ENCODE data around the gene CCNI2. TPM values are rescaled to one million over a fixed set of nuclear protein-coding genes. Genes with fewer than 3 reads are reported as not detected.

Gene CCNI2, protein sequence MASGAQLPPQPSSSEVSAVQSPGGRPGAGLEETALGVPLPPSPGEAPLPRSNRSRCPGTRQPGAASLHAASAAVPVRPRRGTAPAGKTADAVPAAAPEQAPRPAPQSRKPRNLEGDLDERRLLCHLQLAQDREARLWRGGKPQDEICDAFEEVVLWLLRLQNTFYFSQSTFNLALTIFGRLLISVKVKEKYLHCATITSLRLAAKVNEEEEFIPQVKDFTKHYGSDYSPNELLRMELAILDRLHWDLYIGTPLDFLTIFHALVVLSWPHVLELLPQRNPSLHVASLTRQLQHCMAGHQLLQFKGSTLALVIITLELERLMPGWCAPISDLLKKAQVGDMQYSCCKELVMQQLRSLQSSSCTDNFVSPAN
- 0.42 and 1.6 TPM in 2 replicates for total RNA-seq

DNA sequence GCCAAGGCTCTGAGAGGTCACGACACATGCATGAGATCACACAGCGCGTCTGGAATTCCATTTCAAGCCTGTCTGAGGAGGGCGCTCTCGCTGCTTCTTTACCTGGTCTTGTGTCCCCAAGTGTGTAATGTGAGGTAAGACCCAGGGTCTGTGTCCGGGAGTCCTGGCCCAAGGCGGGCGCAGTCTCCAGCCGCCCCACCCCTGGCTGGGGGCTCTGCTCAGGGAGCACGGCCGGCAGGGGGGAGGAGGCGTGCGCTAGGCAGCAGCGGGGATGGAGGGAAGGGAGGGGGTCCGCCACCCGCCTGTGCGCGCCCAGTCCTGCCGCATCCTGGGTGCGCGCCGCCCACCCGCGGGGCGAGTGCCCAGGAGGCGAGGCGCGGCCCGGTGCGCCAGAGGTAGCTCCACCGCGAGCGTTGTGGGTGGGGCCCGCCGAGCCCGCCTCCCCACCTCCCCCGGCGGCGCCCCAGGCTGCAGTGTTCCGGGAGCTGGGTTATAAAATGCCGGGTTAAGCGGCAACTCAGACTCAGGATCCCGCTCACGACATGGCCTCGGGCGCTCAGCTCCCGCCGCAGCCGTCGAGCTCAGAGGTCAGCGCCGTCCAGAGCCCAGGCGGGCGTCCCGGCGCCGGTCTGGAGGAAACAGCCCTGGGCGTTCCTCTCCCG lies at the start of gene CCNI2:
Gene CCNI2 (plus strand): TSS at position 473 of the 662 bp plus-strand sequence. CDS start 70 bp downstream, at position 543.
- no peaks in the 10 kb centered on the region for H3K36me3 ChIP-seq (ENCODE audit: control insufficient read depth, insufficient read depth, low read length)
- peak within 1 kb of the TSS; percentile 37 for H3K4me3 ChIP-seq (ENCODE audit: low read depth, low read length)
- H3K27me3 ChIP-seq (ENCODE audit: control insufficient read depth, insufficient read depth, low read length), result peaks cover 9% of the 10 kb centered on the region
- TF ChIP-seq, protein P1, sequence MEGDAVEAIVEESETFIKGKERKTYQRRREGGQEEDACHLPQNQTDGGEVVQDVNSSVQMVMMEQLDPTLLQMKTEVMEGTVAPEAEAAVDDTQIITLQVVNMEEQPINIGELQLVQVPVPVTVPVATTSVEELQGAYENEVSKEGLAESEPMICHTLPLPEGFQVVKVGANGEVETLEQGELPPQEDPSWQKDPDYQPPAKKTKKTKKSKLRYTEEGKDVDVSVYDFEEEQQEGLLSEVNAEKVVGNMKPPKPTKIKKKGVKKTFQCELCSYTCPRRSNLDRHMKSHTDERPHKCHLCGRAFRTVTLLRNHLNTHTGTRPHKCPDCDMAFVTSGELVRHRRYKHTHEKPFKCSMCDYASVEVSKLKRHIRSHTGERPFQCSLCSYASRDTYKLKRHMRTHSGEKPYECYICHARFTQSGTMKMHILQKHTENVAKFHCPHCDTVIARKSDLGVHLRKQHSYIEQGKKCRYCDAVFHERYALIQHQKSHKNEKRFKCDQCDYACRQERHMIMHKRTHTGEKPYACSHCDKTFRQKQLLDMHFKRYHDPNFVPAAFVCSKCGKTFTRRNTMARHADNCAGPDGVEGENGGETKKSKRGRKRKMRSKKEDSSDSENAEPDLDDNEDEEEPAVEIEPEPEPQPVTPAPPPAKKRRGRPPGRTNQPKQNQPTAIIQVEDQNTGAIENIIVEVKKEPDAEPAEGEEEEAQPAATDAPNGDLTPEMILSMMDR (IDR thresholded peaks at IDR 0.05; ENCODE audit: insufficient read depth, low read length, poor library complexity, severe bottlenecking), result peak; percentile 73
- DNase-seq (ENCODE audit: low read depth), result peak; percentile 35

DNA sequence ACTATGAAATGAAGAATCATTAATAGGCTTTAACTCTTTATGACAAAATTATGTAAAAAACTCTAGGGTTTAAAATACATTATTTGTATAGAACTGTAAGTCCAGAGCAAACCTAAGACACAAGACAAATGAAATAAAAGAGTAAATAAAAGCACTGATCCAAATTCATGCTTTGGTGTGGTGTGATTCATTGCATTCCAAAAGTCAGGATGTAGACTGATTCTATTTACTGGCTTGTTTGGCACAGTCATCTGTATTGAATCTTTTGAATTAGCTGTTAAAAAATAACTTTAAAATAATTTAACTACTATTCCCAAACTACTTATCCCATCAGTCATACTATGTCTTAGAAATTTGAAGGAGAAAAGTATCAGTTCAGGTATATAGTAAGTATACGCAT lies 42.4 kb upstream of the CCNI2 start:
- no peak overlapping the region for H3K4me3 ChIP-seq (ENCODE audit: low read depth, low read length)
- peak; percentile 21 for DNase-seq (ENCODE audit: low read depth)
- H3K27me3 ChIP-seq (ENCODE audit: control insufficient read depth, insufficient read depth, low read length), result no peaks in the 10 kb centered on the region
- no peaks in the 10 kb centered on the region for H3K36me3 ChIP-seq (ENCODE audit: control insufficient read depth, insufficient read depth, low read length)
- TF ChIP-seq, protein P1 (IDR thresholded peaks at IDR 0.05; ENCODE audit: insufficient read depth, low read length, poor library complexity, severe bottlenecking), result no peak

DNA sequence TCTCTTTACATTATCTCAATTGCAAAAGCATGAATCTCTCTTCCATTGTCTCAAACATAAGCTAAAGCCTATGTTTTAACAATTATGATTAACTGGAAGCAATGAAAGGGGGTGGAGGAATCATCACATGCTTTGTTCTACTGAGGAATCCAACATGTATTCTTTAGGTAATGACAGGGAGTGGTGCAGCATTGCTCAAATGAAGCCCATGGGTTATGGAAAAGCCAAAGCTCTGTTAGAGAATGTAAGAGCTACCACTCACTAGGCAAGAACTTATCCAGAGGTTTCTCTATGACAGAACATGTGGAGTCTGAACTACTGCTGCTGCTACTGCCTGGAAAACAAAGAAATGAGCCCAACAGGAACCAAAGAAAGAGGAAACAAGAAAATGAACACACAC lies 38.6 kb upstream of the CCNI2 start:
- no peak for DNase-seq (ENCODE audit: low read depth)
- no peaks in the 10 kb centered on the region for H3K36me3 ChIP-seq (ENCODE audit: control insufficient read depth, insufficient read depth, low read length)
- TF ChIP-seq, protein P1 (IDR thresholded peaks at IDR 0.05; ENCODE audit: insufficient read depth, low read length, poor library complexity, severe bottlenecking), result no peak
- no peaks in the 10 kb centered on the region for H3K27me3 ChIP-seq (ENCODE audit: control insufficient read depth, insufficient read depth, low read length)
- H3K4me3 ChIP-seq (ENCODE audit: low read depth, low read length), result no peak overlapping the region

DNA sequence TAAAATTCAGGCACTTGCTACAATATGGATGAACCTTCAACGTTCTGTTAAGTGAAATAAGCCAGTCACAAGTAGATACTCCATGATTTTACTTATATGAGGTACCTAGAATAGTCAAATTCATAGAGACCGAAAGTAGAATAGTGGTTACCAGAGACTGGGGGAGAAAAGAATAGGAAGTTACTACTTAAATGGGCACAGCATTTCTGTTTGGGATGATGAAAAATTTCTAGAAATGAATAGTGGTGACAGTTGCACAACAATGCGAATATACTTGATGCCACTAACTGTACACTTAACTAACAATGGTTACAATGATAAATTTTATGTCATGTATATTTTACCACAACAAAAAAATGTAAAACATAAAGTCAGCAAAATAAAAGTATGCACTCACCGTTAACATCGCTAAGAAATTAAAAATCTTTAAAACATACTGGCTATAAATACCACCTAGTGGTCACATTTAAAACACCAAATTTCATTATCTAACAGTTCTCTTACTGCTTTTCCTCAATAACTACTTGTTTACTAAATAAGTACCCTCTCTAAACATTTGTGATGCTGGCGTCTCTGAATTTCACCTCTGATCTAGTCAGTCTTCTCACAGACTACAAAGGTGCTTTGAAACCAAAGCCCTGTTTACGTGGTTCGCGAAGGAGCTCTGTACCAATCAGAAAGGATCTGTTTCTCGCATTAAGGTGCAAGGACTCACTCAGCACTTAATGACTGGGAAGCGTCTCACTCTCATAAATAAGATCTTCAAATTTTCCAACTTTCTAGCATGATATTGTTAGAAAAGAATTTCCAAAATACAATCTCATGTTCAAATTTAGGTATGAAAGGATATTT lies 32.5 kb upstream of the CCNI2 start:
- no peak overlapping the region for H3K4me3 ChIP-seq (ENCODE audit: low read depth, low read length)
- no peaks in the 10 kb centered on the region for H3K36me3 ChIP-seq (ENCODE audit: control insufficient read depth, insufficient read depth, low read length)
- no peaks in the 10 kb centered on the region for H3K27me3 ChIP-seq (ENCODE audit: control insufficient read depth, insufficient read depth, low read length)
- no peak for DNase-seq (ENCODE audit: low read depth)
- TF ChIP-seq, protein P1 (IDR thresholded peaks at IDR 0.05; ENCODE audit: insufficient read depth, low read length, poor library complexity, severe bottlenecking), result no peak

DNA sequence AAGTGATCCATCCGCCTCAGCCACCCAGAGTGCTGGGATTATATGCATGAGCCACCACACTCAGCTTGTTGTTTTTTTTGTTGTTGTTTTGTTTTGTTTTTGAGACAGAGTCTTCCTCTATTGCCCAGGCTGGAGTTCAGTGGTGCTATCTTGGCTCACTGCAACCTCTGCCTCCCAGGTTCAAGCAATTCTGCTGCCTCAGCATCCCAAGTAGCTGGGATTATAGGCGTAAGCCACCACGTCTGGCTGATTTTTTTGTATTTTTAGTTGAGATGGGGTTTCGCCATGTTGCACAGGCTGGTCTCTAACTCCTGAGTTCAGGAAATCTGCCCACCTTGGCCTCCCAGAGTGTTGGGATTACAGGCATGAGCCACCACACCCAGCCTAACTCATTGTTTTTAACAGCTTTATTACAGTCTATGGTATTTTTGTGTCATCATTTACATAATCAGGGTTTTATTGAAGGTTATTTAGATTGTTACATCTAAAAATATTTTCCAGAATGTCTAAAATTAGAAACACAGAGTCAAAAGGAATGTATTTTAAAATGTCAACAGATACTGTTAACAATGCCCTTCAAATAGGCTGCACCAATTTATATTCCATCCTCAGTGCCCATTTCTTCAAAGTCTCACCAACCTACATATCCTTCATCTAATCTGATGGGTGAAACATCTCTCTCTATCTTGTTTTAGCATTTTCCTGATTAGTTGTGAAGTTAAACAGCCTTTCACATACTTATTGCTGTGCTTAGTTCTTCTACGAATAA lies 28.5 kb upstream of the CCNI2 start:
- H3K4me3 ChIP-seq (ENCODE audit: low read depth, low read length), result no peak overlapping the region
- TF ChIP-seq, protein P1 (IDR thresholded peaks at IDR 0.05; ENCODE audit: insufficient read depth, low read length, poor library complexity, severe bottlenecking), result no peak
- H3K27me3 ChIP-seq (ENCODE audit: control insufficient read depth, insufficient read depth, low read length), result no peaks in the 10 kb centered on the region
- H3K36me3 ChIP-seq (ENCODE audit: control insufficient read depth, insufficient read depth, low read length), result no peaks in the 10 kb centered on the region
- DNase-seq (ENCODE audit: low read depth), result no peak

Measured in kidney epithelial cell (primary cell).